NCI-H345 (cell line): ENCODE results near the gene TMEM273.

Experiments used
- DNase-seq: peaks from one replicate; lab custom pipeline; 2025; lab: John Stamatoyannopoulos, UW

The TMEM273 gene

GRCh38 chr10:49175587-49176309, 12.4 kb downstream of the TMEM273 start:
- DNase-seq, result no peak

- DNase-seq, result no peak
Measured at GRCh38 chr10:49174926-49175500, 13.2 kb downstream of the TMEM273 start.

GRCh38 chr10:49174261-49174925, 13.8 kb downstream of the TMEM273 start:
- DNase-seq, result no peak

GRCh38 chr10:49173853-49174252, 14.3 kb downstream of the TMEM273 start:
- no peak for DNase-seq

GRCh38 chr10:49173201-49173772, 14.9 kb downstream of the TMEM273 start:
- DNase-seq, result no peak

- no peak for DNase-seq
Measured at GRCh38 chr10:49172777-49173132, 15.4 kb downstream of the TMEM273 start.

GRCh38 chr10:49172061-49172776, 16.0 kb downstream of the TMEM273 start:
- DNase-seq, result no peak

- DNase-seq, result no peak
Measured at GRCh38 chr10:49171326-49172060, 16.7 kb downstream of the TMEM273 start.

- DNase-seq, result no peak
Measured at GRCh38 chr10:49170632-49171325, 17.4 kb downstream of the TMEM273 start.

- no peak for DNase-seq
Measured at GRCh38 chr10:49169776-49170175, 18.4 kb downstream of the TMEM273 start.

GRCh38 chr10:49168831-49169500, 19.2 kb downstream of the TMEM273 start:
- no peak for DNase-seq

- DNase-seq, result no peak
Measured at GRCh38 chr10:49168171-49168540, 20.0 kb downstream of the TMEM273 start.

- DNase-seq, result no peak
Measured at GRCh38 chr10:49167425-49168170, 20.6 kb downstream of the TMEM273 start.

- no peak for DNase-seq
Measured at GRCh38 chr10:49166484-49167400, 21.4 kb downstream of the TMEM273 start.

- no peak for DNase-seq
Measured at GRCh38 chr10:49165821-49166483, 22.2 kb downstream of the TMEM273 start.

- no peak for DNase-seq
Measured at GRCh38 chr10:49165259-49165658, 22.9 kb downstream of the TMEM273 start.

GRCh38 chr10:49164559-49165188, 23.5 kb downstream of the TMEM273 start:
- DNase-seq, result peak; percentile 2

GRCh38 chr10:49163741-49164140, 24.4 kb downstream of the TMEM273 start:
- DNase-seq, result no peak
